Thyroid gland (tissue), 4 donors: ENCODE measurements around the gene UNC119.

Experiments used
- POLR2A ChIP-seq, 2 donors: fragments of 450-650 bp; IDR thresholded peaks; one replicate each; pipeline ENCODE4 v1.6.1; 2017; ENCODE audit warnings: antibody characterized with exemption in 2 of 2, mild to moderate bottlenecking in 2 of 2, moderate library complexity in 1 of 2
- TF ChIP-seq, protein P1 (sequence below), 6 experiments: fragments of 200-600 bp in 3 of 6; fragments of 450-650 bp in 3 of 6; sonication (generic) in 3 of 6; IDR thresholded peaks; one replicate each; pipeline ENCODE4 v1.5.1; 2016 to 2019; ENCODE audit warnings: antibody characterized with exemption in 6 of 6, mild to moderate bottlenecking in 2 of 6, inconsistent platforms in 1 of 6, moderate library complexity in 1 of 6

DNA sequence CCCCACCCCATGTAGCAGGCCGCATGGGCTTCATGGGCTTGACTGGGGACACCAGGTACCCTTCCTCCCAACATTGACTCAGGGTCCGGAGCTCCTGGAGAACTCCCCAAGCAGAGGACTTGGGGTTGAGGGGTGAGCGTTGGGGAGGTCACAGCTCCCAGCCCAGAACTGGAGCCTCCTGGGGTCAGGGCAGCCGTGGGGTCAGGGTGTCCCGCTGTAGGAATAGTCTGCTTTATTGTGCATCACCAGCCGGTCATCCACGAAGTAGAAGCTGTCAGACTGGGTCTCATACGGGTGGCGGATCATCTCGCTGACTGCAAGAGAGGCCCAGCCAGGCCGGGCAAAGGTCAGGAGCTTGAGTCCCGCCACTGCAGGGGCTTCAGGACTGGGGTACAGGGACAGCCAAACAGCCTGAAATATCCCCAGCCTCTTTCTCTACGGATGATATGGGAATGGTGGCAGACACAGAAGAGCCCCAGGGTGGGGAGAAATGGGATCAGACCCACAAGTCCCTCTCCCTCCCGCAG lies 5.3 kb downstream of the UNC119 start:
- TF ChIP-seq, protein P1, sequence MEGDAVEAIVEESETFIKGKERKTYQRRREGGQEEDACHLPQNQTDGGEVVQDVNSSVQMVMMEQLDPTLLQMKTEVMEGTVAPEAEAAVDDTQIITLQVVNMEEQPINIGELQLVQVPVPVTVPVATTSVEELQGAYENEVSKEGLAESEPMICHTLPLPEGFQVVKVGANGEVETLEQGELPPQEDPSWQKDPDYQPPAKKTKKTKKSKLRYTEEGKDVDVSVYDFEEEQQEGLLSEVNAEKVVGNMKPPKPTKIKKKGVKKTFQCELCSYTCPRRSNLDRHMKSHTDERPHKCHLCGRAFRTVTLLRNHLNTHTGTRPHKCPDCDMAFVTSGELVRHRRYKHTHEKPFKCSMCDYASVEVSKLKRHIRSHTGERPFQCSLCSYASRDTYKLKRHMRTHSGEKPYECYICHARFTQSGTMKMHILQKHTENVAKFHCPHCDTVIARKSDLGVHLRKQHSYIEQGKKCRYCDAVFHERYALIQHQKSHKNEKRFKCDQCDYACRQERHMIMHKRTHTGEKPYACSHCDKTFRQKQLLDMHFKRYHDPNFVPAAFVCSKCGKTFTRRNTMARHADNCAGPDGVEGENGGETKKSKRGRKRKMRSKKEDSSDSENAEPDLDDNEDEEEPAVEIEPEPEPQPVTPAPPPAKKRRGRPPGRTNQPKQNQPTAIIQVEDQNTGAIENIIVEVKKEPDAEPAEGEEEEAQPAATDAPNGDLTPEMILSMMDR (IDR thresholded peaks at IDR 0.05) = no peak
- TF ChIP-seq POLR2A (IDR thresholded peaks at IDR 0.05) = no peak
